ENCODE data around the gene IGF1R.

IGF1R gene

GRCh38 chr15:98620020-98620419 lies 28.3 kb upstream of the IGF1R start:
- no peak for TF ChIP-seq EZH2 (IDR thresholded peaks at IDR 0.05; ENCODE audit: borderline replicate concordance, low read depth, low read length, severe bottlenecking)
- no peak for TF ChIP-seq CTCF (IDR thresholded peaks at IDR 0.05; ENCODE audit: borderline replicate concordance, extremely low read depth, low read length, poor library complexity, severe bottlenecking)
- Histone ChIP-seq H3K36me3 (ENCODE audit: insufficient read depth, low read length) (no peaks in the 10 kb centered on the region), H2AFZ (ENCODE audit: low read depth, low read length) (no peak overlapping the region), H3K27ac (ENCODE audit: low read length) (no peak overlapping the region), H3K9me3 (ENCODE audit: insufficient read depth, low read length, severe bottlenecking) (no peaks in the 10 kb centered on the region), H3K79me2 (ENCODE audit: insufficient read depth, low read length) (no peaks in the 10 kb centered on the region), H3K9ac (ENCODE audit: low read depth, low read length) (no peak overlapping the region), H3K4me1 (ENCODE audit: insufficient read depth, low read length) (no peaks in the 10 kb centered on the region), H4K20me1 (ENCODE audit: insufficient read depth, low read length) (no peaks in the 10 kb centered on the region), H3K4me3 (ENCODE audit: low read depth in 1 of 2, low read length in 2 of 2) (no peak overlapping the region), H3K27me3 (ENCODE audit: insufficient read depth, low read length, poor library complexity) (peaks cover 21% of the 10 kb centered on the region), H3K4me2 (ENCODE audit: insufficient read depth, low read length) (no peak overlapping the region)
- no peak for ATAC-seq (ENCODE audit: insufficient read depth, low read depth)
- DNase-seq: no peak

- no peak overlapping the region for H3K4me2 ChIP-seq (ENCODE audit: insufficient read depth, low read length)
- TF ChIP-seq CTCF (IDR thresholded peaks at IDR 0.05; ENCODE audit: borderline replicate concordance, extremely low read depth, low read length, poor library complexity, severe bottlenecking): no peak
- TF ChIP-seq EZH2 (IDR thresholded peaks at IDR 0.05; ENCODE audit: borderline replicate concordance, low read depth, low read length, severe bottlenecking): no peak
- DNase-seq: no peak
- H3K4me3 ChIP-seq (ENCODE audit: low read depth in 1 of 2, low read length in 2 of 2): no peak overlapping the region
- H3K27me3 ChIP-seq (ENCODE audit: insufficient read depth, low read length, poor library complexity): peaks cover 21% of the 10 kb centered on the region
- no peaks in the 10 kb centered on the region for H3K4me1 ChIP-seq (ENCODE audit: insufficient read depth, low read length)
- no peak for ATAC-seq (ENCODE audit: insufficient read depth, low read depth)
- no peaks in the 10 kb centered on the region for H4K20me1 ChIP-seq (ENCODE audit: insufficient read depth, low read length)
- H3K9me3 ChIP-seq (ENCODE audit: insufficient read depth, low read length, severe bottlenecking): no peaks in the 10 kb centered on the region
- H3K9ac ChIP-seq (ENCODE audit: low read depth, low read length): no peak overlapping the region
- H3K79me2 ChIP-seq (ENCODE audit: insufficient read depth, low read length): no peaks in the 10 kb centered on the region
- H3K36me3 ChIP-seq (ENCODE audit: insufficient read depth, low read length): no peaks in the 10 kb centered on the region
- H3K27ac ChIP-seq (ENCODE audit: low read length): no peak overlapping the region
- no peak overlapping the region for H2AFZ ChIP-seq (ENCODE audit: low read depth, low read length)
These were observed 27.3 kb upstream of the IGF1R start for GRCh38 chr15:98621021-98621420.

DNA sequence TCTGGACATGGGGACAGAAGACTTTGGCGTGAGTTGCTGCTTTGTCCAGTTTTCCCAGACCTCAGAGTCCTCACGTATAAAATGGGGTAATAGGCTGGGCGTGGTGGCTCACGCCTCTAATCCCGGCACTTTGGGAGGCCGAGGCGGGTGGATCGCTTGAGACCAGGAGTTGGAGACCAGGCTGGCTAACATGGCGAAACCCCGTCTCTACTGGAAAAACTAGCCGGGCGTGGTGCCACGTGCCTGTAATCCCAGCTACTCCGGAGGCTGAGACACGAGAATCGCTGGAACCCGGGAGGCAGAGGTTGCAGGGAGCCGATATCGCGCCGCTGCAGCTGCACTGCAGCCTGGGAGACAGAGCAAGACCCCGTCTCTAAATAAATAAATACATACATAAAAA lies 22.7 kb upstream of the IGF1R start:
- H3K4me2 ChIP-seq (ENCODE audit: insufficient read depth, low read length): no peak overlapping the region
- no peak overlapping the region for H3K27ac ChIP-seq (ENCODE audit: low read length)
- no peak for ATAC-seq (ENCODE audit: insufficient read depth, low read depth)
- H4K20me1 ChIP-seq (ENCODE audit: insufficient read depth, low read length): no peaks in the 10 kb centered on the region
- H3K4me1 ChIP-seq (ENCODE audit: insufficient read depth, low read length): no peaks in the 10 kb centered on the region
- H3K9ac ChIP-seq (ENCODE audit: low read depth, low read length): no peak overlapping the region
- no peaks in the 10 kb centered on the region for H3K79me2 ChIP-seq (ENCODE audit: insufficient read depth, low read length)
- TF ChIP-seq CTCF (IDR thresholded peaks at IDR 0.05; ENCODE audit: borderline replicate concordance, extremely low read depth, low read length, poor library complexity, severe bottlenecking) (no peak), EZH2 (IDR thresholded peaks at IDR 0.05; ENCODE audit: borderline replicate concordance, low read depth, low read length, severe bottlenecking) (no peak)
- H3K4me3 ChIP-seq (ENCODE audit: low read depth in 1 of 2, low read length in 2 of 2): no peak overlapping the region
- H3K36me3 ChIP-seq (ENCODE audit: insufficient read depth, low read length): no peaks in the 10 kb centered on the region
- peaks cover 22% of the 10 kb centered on the region for H3K27me3 ChIP-seq (ENCODE audit: insufficient read depth, low read length, poor library complexity)
- no peak overlapping the region for H2AFZ ChIP-seq (ENCODE audit: low read depth, low read length)
- H3K9me3 ChIP-seq (ENCODE audit: insufficient read depth, low read length, severe bottlenecking): no peaks in the 10 kb centered on the region
- DNase-seq: no peak

GRCh38 chr15:98626153-98626552 lies 22.2 kb upstream of the IGF1R start:
- no peak overlapping the region for H3K27ac ChIP-seq (ENCODE audit: low read length)
- no peaks in the 10 kb centered on the region for H3K36me3 ChIP-seq (ENCODE audit: insufficient read depth, low read length)
- H2AFZ ChIP-seq (ENCODE audit: low read depth, low read length): no peak overlapping the region
- DNase-seq (no peak), ATAC-seq (ENCODE audit: insufficient read depth, low read depth) (no peak)
- H4K20me1 ChIP-seq (ENCODE audit: insufficient read depth, low read length): no peaks in the 10 kb centered on the region
- H3K9ac ChIP-seq (ENCODE audit: low read depth, low read length): no peak overlapping the region
- H3K79me2 ChIP-seq (ENCODE audit: insufficient read depth, low read length): no peaks in the 10 kb centered on the region
- no peak for TF ChIP-seq CTCF (IDR thresholded peaks at IDR 0.05; ENCODE audit: borderline replicate concordance, extremely low read depth, low read length, poor library complexity, severe bottlenecking)
- no peak for TF ChIP-seq EZH2 (IDR thresholded peaks at IDR 0.05; ENCODE audit: borderline replicate concordance, low read depth, low read length, severe bottlenecking)
- no peaks in the 10 kb centered on the region for H3K4me1 ChIP-seq (ENCODE audit: insufficient read depth, low read length)
- H3K9me3 ChIP-seq (ENCODE audit: insufficient read depth, low read length, severe bottlenecking): no peaks in the 10 kb centered on the region
- no peak overlapping the region for H3K4me2 ChIP-seq (ENCODE audit: insufficient read depth, low read length)
- peaks cover 20% of the 10 kb centered on the region for H3K27me3 ChIP-seq (ENCODE audit: insufficient read depth, low read length, poor library complexity)
- no peak overlapping the region for H3K4me3 ChIP-seq (ENCODE audit: low read depth in 1 of 2, low read length in 2 of 2)

Measured in DND-41 (cell line).